Measurements from ENCODE around the gene WNT10A. TPM values are rescaled to one million over a fixed set of nuclear protein-coding genes. Genes with fewer than 3 reads are reported as not detected.

The WNT10A gene
- total and polyA plus RNA-seq, 4 experiments from 2014 or later: 7.6 to 12.4 (median 9.6) TPM

DNA sequence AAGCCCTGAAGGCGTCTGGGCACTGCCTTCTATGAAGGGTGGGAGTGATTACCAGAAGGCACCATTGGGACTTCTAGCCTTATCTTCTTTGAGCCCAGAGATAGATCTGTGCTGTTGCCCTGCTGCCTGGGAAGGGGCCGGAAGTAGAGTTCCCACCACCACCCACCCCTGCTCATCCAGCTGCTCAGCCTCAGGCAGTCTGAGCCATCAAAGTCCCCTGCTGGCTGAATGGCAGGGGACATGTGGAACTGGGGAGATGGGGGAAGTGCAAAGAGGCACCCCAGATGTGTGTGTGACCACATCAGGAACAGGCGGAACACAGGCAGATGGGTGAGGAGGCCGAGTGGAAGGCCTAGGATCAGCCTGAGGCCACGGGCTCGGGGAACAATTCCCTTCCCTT is 3.3 kb upstream of the WNT10A start:
- peak overlapping the region in 5 of 7 donors; percentile 42 to 81 (median 65) for H3K27ac Mint-ChIP-seq
- H3K4me3 Mint-ChIP-seq: peak overlapping the region in 1 of 8 donors; percentile 20
- CTCF ChIA-PET (ENCODE audit: partially characterized antibody): interaction anchor here (0.7 to 16.6 kb wide), 11 partner anchors 10 to 277 kb away, joined by 3 to 1167 read pairs (median 10); partner anchors contain the start of genes BCS1L and ZNF142
- no peaks in the 10 kb centered on the region for H3K9me3 Mint-ChIP-seq
- no peak for DNase-seq
- Histone ChIP-seq H3K4me3 (ENCODE audit: low read length in 2 of 2) (no peak overlapping the region), H3K4me1 (ENCODE audit: insufficient read depth, low read length) (peaks cover 55% of the 10 kb centered on the region), H3K36me3 (ENCODE audit: insufficient read depth, low read length) (no peaks in the 10 kb centered on the region), H3K27ac (ENCODE audit: low read depth, low read length) (no peak overlapping the region), H3K9me3 (ENCODE audit: control insufficient read depth in 1 of 2, low read length in 2 of 2) (no peaks in the 10 kb centered on the region), H3K27me3 (ENCODE audit: insufficient read depth, low read length) (peaks cover 20% of the 10 kb centered on the region)
- peaks cover 16 to 24% of the 10 kb centered on the region in 2 donors for H3K27me3 Mint-ChIP-seq
- peaks cover 0 to 6% of the 10 kb centered on the region in 2 donors for H3K36me3 Mint-ChIP-seq
- POLR2A ChIA-PET (ENCODE audit: partially characterized antibody): interaction anchor here (0.9 to 16.5 kb wide), 3 partner anchors 10 to 167 kb away, joined by 4 to 667 read pairs (median 4); partner anchors contain the start of gene TTLL4
- intact Hi-C loops (cut with micrococcal nuclease): no loop called here
- H3K4me1 Mint-ChIP-seq: peaks cover 26 to 61% (median 40%) of the 10 kb centered on the region in 4 donors

GRCh38 chr2:218877891-218878290 is 2.8 kb upstream of the WNT10A start:
- Mint-ChIP-seq H3K4me3 (no peak overlapping the region), H3K4me1 (peaks cover 31 to 61% (median 44%) of the 10 kb centered on the region in 4 donors), H3K9me3 (no peaks in the 10 kb centered on the region), H3K27ac (peak overlapping the region in 2 of 7 donors; percentile 12 to 79), H3K36me3 (peaks cover 0 to 6% of the 10 kb centered on the region in 2 donors), H3K27me3 (peaks cover 14 to 20% of the 10 kb centered on the region in 2 donors)
- H3K4me3 ChIP-seq (ENCODE audit: low read length in 2 of 2): no peak overlapping the region
- peaks cover 14% of the 10 kb centered on the region for H3K27me3 ChIP-seq (ENCODE audit: insufficient read depth, low read length)
- H3K9me3 ChIP-seq (ENCODE audit: control insufficient read depth in 1 of 2, low read length in 2 of 2): no peaks in the 10 kb centered on the region
- H3K27ac ChIP-seq (ENCODE audit: low read depth, low read length): no peak overlapping the region
- ChIA-PET POLR2A (ENCODE audit: partially characterized antibody) (interaction anchor here (16.5 kb wide), 1 partner anchor 17 kb away, joined by 667 read pairs; no protein-coding TSS in a partner anchor), CTCF (ENCODE audit: partially characterized antibody) (interaction anchor here (5.0 to 16.6 kb wide), 4 partner anchors 9 to 30 kb away, joined by 36 to 1167 read pairs (median 89); no protein-coding TSS in a partner anchor)
- no peaks in the 10 kb centered on the region for H3K36me3 ChIP-seq (ENCODE audit: insufficient read depth, low read length)
- DNase-seq: no peak
- intact Hi-C loops (cut with micrococcal nuclease): no loop called here
- H3K4me1 ChIP-seq (ENCODE audit: insufficient read depth, low read length): peaks cover 55% of the 10 kb centered on the region

- Mint-ChIP-seq H3K27me3 (peaks cover 11 to 16% of the 10 kb centered on the region in 2 donors), H3K9me3 (no peaks in the 10 kb centered on the region), H3K4me1 (peaks cover 31 to 62% (median 44%) of the 10 kb centered on the region in 4 donors), H3K27ac (peak overlapping the region in 1 of 7 donors; percentile 79), H3K36me3 (peaks cover 0 to 6% of the 10 kb centered on the region in 2 donors), H3K4me3 (peak overlapping the region in 1 of 8 donors; percentile 44)
- CTCF ChIA-PET (ENCODE audit: partially characterized antibody): interaction anchor here (5.0 to 16.6 kb wide), 4 partner anchors 9 to 30 kb away, joined by 36 to 1167 read pairs (median 89); no protein-coding TSS in a partner anchor
- Histone ChIP-seq H3K27me3 (ENCODE audit: insufficient read depth, low read length) (peaks cover 11% of the 10 kb centered on the region), H3K4me3 (ENCODE audit: low read length in 2 of 2) (no peak overlapping the region), H3K27ac (ENCODE audit: low read depth, low read length) (no peak overlapping the region), H3K36me3 (ENCODE audit: insufficient read depth, low read length) (no peaks in the 10 kb centered on the region), H3K9me3 (ENCODE audit: control insufficient read depth in 1 of 2, low read length in 2 of 2) (no peaks in the 10 kb centered on the region), H3K4me1 (ENCODE audit: insufficient read depth, low read length) (peaks cover 52% of the 10 kb centered on the region)
- intact Hi-C loops (cut with micrococcal nuclease): no loop called here
- no peak for DNase-seq
- POLR2A ChIA-PET (ENCODE audit: partially characterized antibody): interaction anchor here (16.5 kb wide), 1 partner anchor 17 kb away, joined by 667 read pairs; no protein-coding TSS in a partner anchor
These were observed 2.2 kb upstream of the WNT10A start for GRCh38 chr2:218878486-218878885.

DNA sequence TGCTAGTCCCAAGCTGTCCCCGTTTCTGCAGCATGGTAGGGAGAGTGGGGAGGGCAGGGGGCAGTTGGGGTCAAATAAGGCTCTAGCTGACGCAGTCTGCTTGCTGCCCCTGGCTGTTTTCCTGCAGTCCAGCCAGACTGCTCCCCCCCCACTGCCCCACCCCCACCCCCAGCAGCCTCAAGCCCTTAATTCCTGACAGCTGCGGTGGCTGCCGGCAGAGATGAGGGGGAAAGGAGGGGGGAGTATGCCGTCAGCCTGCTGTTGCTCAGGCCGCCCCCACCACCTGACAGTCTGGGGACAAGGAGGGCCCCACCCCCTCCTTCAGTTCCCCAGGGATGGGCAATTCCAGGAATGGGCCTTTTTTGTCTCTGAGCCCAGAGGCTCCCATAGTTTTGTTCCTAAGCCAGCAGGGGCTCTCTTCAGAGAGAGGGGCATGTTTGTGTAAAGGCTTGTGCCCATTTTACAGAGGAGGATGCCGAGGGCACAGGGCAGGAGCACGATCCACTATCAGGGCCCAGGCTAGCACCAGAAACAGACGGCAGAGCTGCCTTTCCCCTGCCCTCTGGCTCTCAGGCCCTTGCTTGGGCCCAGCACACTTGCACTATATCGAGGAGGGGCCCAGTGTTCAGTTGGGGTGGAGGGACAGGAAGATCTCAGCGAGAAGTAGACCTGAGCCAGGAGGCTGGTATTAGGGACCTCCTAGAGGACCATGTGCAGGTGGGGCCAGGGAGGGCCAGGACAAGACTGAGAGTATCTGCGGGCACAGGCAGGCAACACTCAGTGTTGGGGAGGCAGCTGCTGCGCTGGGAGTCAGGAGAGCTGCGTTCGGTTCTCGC is 1.5 kb upstream of the WNT10A start:
- H3K27ac ChIP-seq (ENCODE audit: low read depth, low read length): peak overlapping the region; percentile 75
- H3K9me3 ChIP-seq (ENCODE audit: control insufficient read depth in 1 of 2, low read length in 2 of 2): no peaks in the 10 kb centered on the region
- DNase-seq: no peak
- H3K4me3 ChIP-seq (ENCODE audit: low read length in 2 of 2): peak overlapping the region in 1 of 2 donors; percentile 77
- Mint-ChIP-seq H3K27me3 (peaks cover 10 to 15% of the 10 kb centered on the region in 2 donors), H3K36me3 (peaks cover 0 to 6% of the 10 kb centered on the region in 2 donors), H3K4me1 (peaks cover 31 to 60% (median 45%) of the 10 kb centered on the region in 4 donors), H3K4me3 (peak overlapping the region; percentile 87 to 97 (median 92)), H3K27ac (peak overlapping the region; percentile 95 to 98 (median 97)), H3K9me3 (no peaks in the 10 kb centered on the region)
- H3K4me1 ChIP-seq (ENCODE audit: insufficient read depth, low read length): peaks cover 55% of the 10 kb centered on the region
- H3K36me3 ChIP-seq (ENCODE audit: insufficient read depth, low read length): no peaks in the 10 kb centered on the region
- peaks cover 7% of the 10 kb centered on the region for H3K27me3 ChIP-seq (ENCODE audit: insufficient read depth, low read length)
- ChIA-PET CTCF (ENCODE audit: partially characterized antibody) (interaction anchor here (1.3 to 16.6 kb wide), 4 partner anchors 8 to 416 kb away, joined by 4 to 1167 read pairs (median 89); no protein-coding TSS in a partner anchor), POLR2A (ENCODE audit: partially characterized antibody) (interaction anchor here (1.0 to 16.5 kb wide), 5 partner anchors 9 to 208 kb away, joined by 3 to 667 read pairs (median 8); partner anchors contain the start of gene TTLL4)
- intact Hi-C loops (cut with micrococcal nuclease): no loop called here

- no peak for DNase-seq
- H3K4me3 ChIP-seq (ENCODE audit: low read length in 2 of 2): peak overlapping the region; percentile 44 to 77
- H3K4me3 Mint-ChIP-seq: peak overlapping the region; percentile 87 to 97 (median 92)
- peak overlapping the region; percentile 75 for H3K27ac ChIP-seq (ENCODE audit: low read depth, low read length)
- no peaks in the 10 kb centered on the region for H3K36me3 ChIP-seq (ENCODE audit: insufficient read depth, low read length)
- H3K4me1 ChIP-seq (ENCODE audit: insufficient read depth, low read length): peaks cover 61% of the 10 kb centered on the region
- intact Hi-C loops (cut with micrococcal nuclease): loop anchor here (1.0 kb wide), 3 partner anchors 13 to 169 kb away; partner anchors contain the start of gene TTLL4
- peaks cover 35 to 60% (median 49%) of the 10 kb centered on the region in 4 donors for H3K4me1 Mint-ChIP-seq
- H3K27ac Mint-ChIP-seq: peak overlapping the region; percentile 95 to 98 (median 97)
- CTCF ChIA-PET (ENCODE audit: partially characterized antibody): interaction anchor here (1.3 to 16.6 kb wide), 4 partner anchors 7 to 415 kb away, joined by 4 to 1167 read pairs (median 89); no protein-coding TSS in a partner anchor
- POLR2A ChIA-PET (ENCODE audit: partially characterized antibody): interaction anchor here (1.0 to 16.5 kb wide), 7 partner anchors 8 to 209 kb away, joined by 3 to 667 read pairs (median 7); partner anchors contain the start of gene TTLL4
- H3K9me3 Mint-ChIP-seq: no peaks in the 10 kb centered on the region
- H3K9me3 ChIP-seq (ENCODE audit: control insufficient read depth in 1 of 2, low read length in 2 of 2): no peaks in the 10 kb centered on the region
- peaks cover 0 to 6% of the 10 kb centered on the region in 2 donors for H3K36me3 Mint-ChIP-seq
- peaks cover 5 to 10% of the 10 kb centered on the region in 2 donors for H3K27me3 Mint-ChIP-seq
- H3K27me3 ChIP-seq (ENCODE audit: insufficient read depth, low read length): peaks cover 1% of the 10 kb centered on the region
These were observed 913 bp upstream of the WNT10A start for GRCh38 chr2:218879776-218880101.

DNA sequence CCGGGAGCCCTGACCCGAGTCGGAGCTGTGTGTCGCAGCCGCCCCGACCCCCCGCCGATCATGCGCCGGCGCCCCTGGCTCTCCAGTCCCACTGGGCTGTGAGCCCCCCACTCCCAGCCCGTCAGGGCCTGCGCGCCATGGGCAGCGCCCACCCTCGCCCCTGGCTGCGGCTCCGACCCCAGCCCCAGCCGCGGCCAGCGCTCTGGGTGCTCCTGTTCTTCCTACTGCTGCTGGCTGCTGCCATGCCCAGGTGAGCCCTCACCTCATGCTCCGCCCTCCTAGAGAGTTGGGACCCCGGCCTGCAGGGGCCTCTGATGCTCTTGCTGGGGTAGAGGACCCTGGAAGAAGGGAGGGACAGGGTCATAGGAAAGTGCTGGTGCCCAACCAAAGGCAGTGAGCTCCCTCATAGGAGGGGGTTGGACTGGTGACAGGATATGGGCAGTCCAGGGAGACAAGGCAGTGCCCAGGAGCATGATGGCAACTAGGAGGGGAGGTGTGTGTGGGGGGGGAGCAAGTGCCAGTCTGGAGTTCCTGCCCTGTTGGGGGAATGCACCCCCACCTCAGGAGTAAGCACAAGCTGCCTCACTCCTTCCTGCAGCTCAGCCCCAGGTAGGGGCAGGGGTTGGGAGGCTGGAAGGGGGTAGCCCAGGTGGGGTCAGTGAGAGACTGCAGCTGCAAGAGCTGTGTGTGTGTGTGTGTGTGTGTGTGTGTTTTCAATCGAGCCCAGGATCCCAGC is 375 bp downstream of the WNT10A start:
- Mint-ChIP-seq H3K4me1 (peaks cover 41 to 71% (median 59%) of the 10 kb centered on the region in 4 donors), H3K36me3 (peaks cover 0 to 6% of the 10 kb centered on the region in 2 donors), H3K4me3 (peak overlapping the region; percentile 67 to 95 (median 86)), H3K9me3 (no peaks in the 10 kb centered on the region), H3K27me3 (peaks cover 2 to 5% of the 10 kb centered on the region in 2 donors), H3K27ac (peak overlapping the region; percentile 67 to 97 (median 93))
- no peaks in the 10 kb centered on the region for H3K9me3 ChIP-seq (ENCODE audit: control insufficient read depth in 1 of 2, low read length in 2 of 2)
- peak overlapping the region; percentile 75 for H3K27ac ChIP-seq (ENCODE audit: low read depth, low read length)
- no peaks in the 10 kb centered on the region for H3K36me3 ChIP-seq (ENCODE audit: insufficient read depth, low read length)
- peak overlapping the region; percentile 43 to 77 for H3K4me3 ChIP-seq (ENCODE audit: low read length in 2 of 2)
- POLR2A ChIA-PET (ENCODE audit: partially characterized antibody): interaction anchor here (0.5 to 16.5 kb wide), 9 partner anchors 7 to 414 kb away, joined by 3 to 667 read pairs (median 4); partner anchors contain the start of gene TTLL4
- no peaks in the 10 kb centered on the region for H3K27me3 ChIP-seq (ENCODE audit: insufficient read depth, low read length)
- peaks cover 73% of the 10 kb centered on the region for H3K4me1 ChIP-seq (ENCODE audit: insufficient read depth, low read length)
- DNase-seq: peak in 1 of 5 donors; percentile 64
- intact Hi-C loops (cut with micrococcal nuclease): loop anchor here (1.0 kb wide), 3 partner anchors 11 to 171 kb away; partner anchors contain the start of gene TTLL4
- CTCF ChIA-PET (ENCODE audit: partially characterized antibody): interaction anchor here (0.6 to 16.6 kb wide), 3 partner anchors 17 to 588 kb away, joined by 4 to 1167 read pairs (median 91); no protein-coding TSS in a partner anchor
